ENCODE results near the gene PTS. TPM values are rescaled to one million over a fixed set of nuclear protein-coding genes. Genes with fewer than 3 reads are reported as not detected.

The PTS gene
- total RNA-seq, 2 donors from 2014 or later = 20.1 to 25.7 TPM

DNA sequence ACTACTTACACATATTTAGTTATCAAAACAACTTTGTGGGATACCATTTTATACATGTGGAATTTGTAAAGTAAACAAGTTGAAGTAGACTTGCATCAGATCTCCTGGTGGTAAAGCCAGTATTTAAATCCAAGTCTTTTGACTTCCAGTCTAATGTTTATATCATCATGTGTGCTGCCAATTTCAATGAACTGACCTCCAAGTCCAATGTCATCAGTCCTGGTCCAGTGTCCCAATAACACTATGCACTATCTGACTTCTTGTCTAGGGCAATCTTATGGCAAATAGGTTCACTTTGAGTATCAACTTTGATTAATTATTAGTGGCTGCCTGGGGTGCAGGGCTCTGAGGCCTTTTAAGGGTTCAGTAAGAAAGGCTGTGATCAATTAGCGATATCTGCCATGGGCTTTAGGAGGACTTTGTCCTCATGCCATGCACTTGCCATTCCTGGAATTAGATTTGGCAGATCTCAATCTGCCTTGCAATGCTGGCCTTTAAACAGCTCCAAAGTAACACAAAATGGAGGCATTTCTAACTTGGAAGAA is 9.6 kb upstream of the PTS start:
- 71 to 90% methylated on average over 1 of the region's 1 CpG for WGBS, 2 donors
- TF ChIP-seq, protein P1, sequence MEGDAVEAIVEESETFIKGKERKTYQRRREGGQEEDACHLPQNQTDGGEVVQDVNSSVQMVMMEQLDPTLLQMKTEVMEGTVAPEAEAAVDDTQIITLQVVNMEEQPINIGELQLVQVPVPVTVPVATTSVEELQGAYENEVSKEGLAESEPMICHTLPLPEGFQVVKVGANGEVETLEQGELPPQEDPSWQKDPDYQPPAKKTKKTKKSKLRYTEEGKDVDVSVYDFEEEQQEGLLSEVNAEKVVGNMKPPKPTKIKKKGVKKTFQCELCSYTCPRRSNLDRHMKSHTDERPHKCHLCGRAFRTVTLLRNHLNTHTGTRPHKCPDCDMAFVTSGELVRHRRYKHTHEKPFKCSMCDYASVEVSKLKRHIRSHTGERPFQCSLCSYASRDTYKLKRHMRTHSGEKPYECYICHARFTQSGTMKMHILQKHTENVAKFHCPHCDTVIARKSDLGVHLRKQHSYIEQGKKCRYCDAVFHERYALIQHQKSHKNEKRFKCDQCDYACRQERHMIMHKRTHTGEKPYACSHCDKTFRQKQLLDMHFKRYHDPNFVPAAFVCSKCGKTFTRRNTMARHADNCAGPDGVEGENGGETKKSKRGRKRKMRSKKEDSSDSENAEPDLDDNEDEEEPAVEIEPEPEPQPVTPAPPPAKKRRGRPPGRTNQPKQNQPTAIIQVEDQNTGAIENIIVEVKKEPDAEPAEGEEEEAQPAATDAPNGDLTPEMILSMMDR (IDR thresholded peaks at IDR 0.05) = no peak
- no peak for TF ChIP-seq POLR2A (IDR thresholded peaks at IDR 0.05)
- intact Hi-C loops (cut with DNase I) = loop anchor here (5.0 kb wide), 1 partner anchor 66 kb away; no protein-coding TSS in a partner anchor
- Histone ChIP-seq H3K4me1 (peaks cover 5% of the 10 kb centered on the region), H3K36me3 (replicated peaks in 1 of 2; ENCODE audit: insufficient read depth in 1 of 2, low read depth in 2 of 2) (no peaks in the 10 kb centered on the region), H3K4me3 (no peak overlapping the region), H3K9me3 (no peaks in the 10 kb centered on the region), H3K27ac (no peak overlapping the region), H3K27me3 (no peaks in the 10 kb centered on the region)
- ATAC-seq = no peak
- no peak for DNase-seq

DNA sequence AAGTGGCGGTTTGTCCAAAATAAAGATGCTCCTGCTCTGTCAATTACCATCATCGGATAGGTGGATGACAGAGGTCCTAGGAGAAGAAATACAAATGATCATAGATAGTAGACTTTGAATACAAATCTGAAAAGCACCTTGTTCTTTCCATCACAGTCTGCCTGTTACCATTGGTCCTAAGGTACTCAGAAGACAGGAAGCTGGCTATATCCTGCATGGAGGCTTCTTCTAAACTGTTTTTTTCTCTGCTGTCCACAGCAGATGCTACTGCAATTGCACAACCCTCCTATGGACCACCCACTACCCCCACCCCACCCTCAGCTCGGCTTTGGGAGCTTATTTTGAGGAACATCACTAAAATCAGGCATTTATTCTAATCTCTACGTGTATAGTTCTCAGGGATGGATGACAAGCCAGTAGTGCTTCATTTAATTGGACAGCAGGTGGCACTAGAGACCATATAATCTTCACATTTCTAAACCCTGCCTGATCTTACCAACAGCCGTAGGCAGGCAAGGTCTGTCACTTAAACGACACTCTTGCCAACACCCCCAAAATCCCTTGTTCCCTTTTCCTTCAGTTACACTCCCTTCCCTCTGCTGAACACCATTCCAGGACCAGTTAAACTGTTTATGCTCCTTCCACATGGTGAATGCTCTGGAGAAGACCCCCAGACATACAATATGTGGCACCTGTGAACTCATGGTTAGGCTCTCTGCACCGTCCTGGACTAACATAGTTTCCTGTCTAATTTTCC is 6.6 kb upstream of the PTS start:
- peak; percentile 94 for ATAC-seq
- Histone ChIP-seq H3K27me3 (no peaks in the 10 kb centered on the region), H3K9me3 (no peaks in the 10 kb centered on the region), H3K4me3 (no peak overlapping the region), H3K27ac (no peak overlapping the region), H3K4me1 (no peaks in the 10 kb centered on the region), H3K36me3 (replicated peaks in 1 of 2; ENCODE audit: insufficient read depth in 1 of 2, low read depth in 2 of 2) (no peaks in the 10 kb centered on the region)
- intact Hi-C loops (cut with DNase I) = loop anchor here (5.0 kb wide), 1 partner anchor 63 kb away; no protein-coding TSS in a partner anchor
- 29 to 31% methylated on average over 7 of the region's 7 CpGs for WGBS, 2 donors
- peak; percentile 39 to 67 (median 54) for DNase-seq
- no peak for TF ChIP-seq POLR2A (IDR thresholded peaks at IDR 0.05)
- TF ChIP-seq, protein P1 (IDR thresholded peaks at IDR 0.05) = peak; percentile 65 to 93 (median 91)

DNA sequence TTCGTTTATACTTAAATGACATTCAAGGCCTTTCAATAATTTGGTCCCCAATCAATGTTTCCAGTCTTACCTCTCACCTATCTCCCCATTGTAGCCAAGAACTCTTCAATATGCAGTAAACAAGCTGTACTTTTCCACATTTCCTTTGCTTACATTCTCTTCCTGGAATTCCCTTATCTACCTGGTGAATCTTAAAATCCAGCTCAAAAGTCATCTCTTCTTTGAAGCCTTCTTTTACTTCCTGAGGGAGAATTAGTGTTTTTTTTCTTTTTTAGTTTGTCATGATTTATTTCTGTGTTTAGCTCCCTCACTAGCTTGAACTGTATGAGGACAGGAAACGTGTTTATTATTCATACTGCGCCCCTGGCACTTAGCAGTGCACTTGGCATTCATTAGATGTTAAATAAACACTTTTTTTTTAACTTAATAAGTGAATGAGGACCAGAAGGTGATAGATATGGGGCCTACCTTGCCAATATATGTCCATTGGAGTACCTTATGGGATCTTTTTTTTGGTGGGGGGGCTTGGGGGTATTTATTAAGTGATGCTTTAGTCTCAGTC is 4.9 kb upstream of the PTS start:
- DNase-seq = no peak
- Histone ChIP-seq H3K9me3 (no peaks in the 10 kb centered on the region), H3K4me3 (no peak overlapping the region), H3K27me3 (no peaks in the 10 kb centered on the region), H3K27ac (no peak overlapping the region), H3K4me1 (no peaks in the 10 kb centered on the region), H3K36me3 (replicated peaks in 1 of 2; ENCODE audit: insufficient read depth in 1 of 2, low read depth in 2 of 2) (no peaks in the 10 kb centered on the region)
- WGBS, 2 donors = 24 to 29% methylated on average over 3 of the region's 3 CpGs
- intact Hi-C loops (cut with DNase I) = no loop called here
- TF ChIP-seq, protein P1 (IDR thresholded peaks at IDR 0.05) = no peak
- TF ChIP-seq POLR2A (IDR thresholded peaks at IDR 0.05) = no peak
- ATAC-seq = no peak

- Histone ChIP-seq H3K36me3 (replicated peaks in 1 of 2; ENCODE audit: insufficient read depth in 1 of 2, low read depth in 2 of 2) (no peaks in the 10 kb centered on the region), H3K27ac (no peak overlapping the region), H3K9me3 (no peaks in the 10 kb centered on the region), H3K4me1 (peaks cover 3% of the 10 kb centered on the region), H3K4me3 (no peak overlapping the region), H3K27me3 (no peaks in the 10 kb centered on the region)
- no peak for DNase-seq
- 43 to 67% methylated on average over 3 to 4 of the region's 4 CpGs for WGBS, 2 donors
- no peak for TF ChIP-seq POLR2A (IDR thresholded peaks at IDR 0.05)
- TF ChIP-seq, protein P1 (IDR thresholded peaks at IDR 0.05) = no peak
- ATAC-seq = no peak
- intact Hi-C loops (cut with DNase I) = no loop called here
Observed at GRCh38 chr11:112222303-112222702, 3.9 kb upstream of the PTS start.
